ENCODE measurements around the gene CYBB.

Gene CYBB

GRCh38 chrX:37802028-37802427, 22.2 kb downstream of the CYBB start:
- Mint-ChIP-seq H3K4me1 (ENCODE audit: low read depth) (no peaks in the 10 kb centered on the region), H3K4me3 (no peak overlapping the region), H3K27ac (no peak overlapping the region), H3K27me3 (ENCODE audit: low read depth) (peaks cover 3% of the 10 kb centered on the region), H3K9me3 (no peaks in the 10 kb centered on the region), H3K36me3 (ENCODE audit: low read depth) (no peaks in the 10 kb centered on the region)

DNA sequence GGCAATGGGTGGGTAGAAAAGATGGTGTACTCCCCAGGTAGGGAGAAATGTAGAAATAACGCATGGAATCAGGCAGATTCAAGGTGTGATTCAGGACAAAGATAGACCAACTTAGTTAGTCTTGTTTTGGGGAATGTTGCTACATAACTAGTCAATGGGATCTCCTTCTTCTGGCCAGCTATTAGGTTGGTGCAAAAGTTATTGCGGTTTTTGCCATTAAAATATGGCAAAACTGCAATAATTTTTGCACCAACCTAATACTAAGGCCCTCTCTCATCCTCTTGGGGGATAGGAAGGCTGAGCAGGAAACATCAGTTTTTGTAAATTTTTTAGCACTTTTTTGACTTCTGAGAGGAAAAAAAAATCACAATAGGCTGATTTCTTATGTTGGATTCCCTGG, 23.2 kb downstream of the CYBB start:
- peaks cover 3% of the 10 kb centered on the region for H3K27me3 Mint-ChIP-seq (ENCODE audit: low read depth)
- no peak overlapping the region for H3K27ac Mint-ChIP-seq
- no peak overlapping the region for H3K4me3 Mint-ChIP-seq
- H3K4me1 Mint-ChIP-seq (ENCODE audit: low read depth) = no peaks in the 10 kb centered on the region
- no peaks in the 10 kb centered on the region for H3K9me3 Mint-ChIP-seq
- H3K36me3 Mint-ChIP-seq (ENCODE audit: low read depth) = no peaks in the 10 kb centered on the region

GRCh38 chrX:37809970-37810369, 30.1 kb downstream of the CYBB start:
- Mint-ChIP-seq H3K9me3 (no peaks in the 10 kb centered on the region), H3K27me3 (ENCODE audit: low read depth) (no peaks in the 10 kb centered on the region), H3K4me3 (no peak overlapping the region), H3K4me1 (ENCODE audit: low read depth) (peaks cover 6% of the 10 kb centered on the region), H3K36me3 (ENCODE audit: low read depth) (no peaks in the 10 kb centered on the region), H3K27ac (no peak overlapping the region)

DNA sequence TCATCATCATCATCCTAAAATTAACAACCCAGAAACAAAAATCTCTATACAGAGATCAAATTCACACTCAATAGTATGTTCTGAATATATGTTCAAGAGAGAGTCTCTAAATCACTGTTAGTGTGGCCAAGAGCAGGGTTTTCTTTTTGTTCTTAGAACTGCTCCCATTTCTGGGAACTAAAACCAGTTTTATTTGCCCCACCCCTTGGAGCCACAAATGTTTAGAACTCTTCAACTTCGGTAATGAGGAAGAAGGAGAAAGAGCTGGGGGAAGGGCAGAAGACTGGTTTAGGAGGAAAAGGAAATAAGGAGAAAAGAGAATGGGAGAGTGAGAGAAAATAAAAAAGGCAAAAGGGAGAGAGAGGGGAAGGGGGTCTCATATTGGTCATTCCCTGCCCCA, 32.3 kb downstream of the CYBB start:
- no peaks in the 10 kb centered on the region for H3K27me3 Mint-ChIP-seq (ENCODE audit: low read depth)
- H3K4me3 Mint-ChIP-seq = no peak overlapping the region
- H3K4me1 Mint-ChIP-seq (ENCODE audit: low read depth) = peaks cover 6% of the 10 kb centered on the region
- no peaks in the 10 kb centered on the region for H3K36me3 Mint-ChIP-seq (ENCODE audit: low read depth)
- no peak overlapping the region for H3K27ac Mint-ChIP-seq
- H3K9me3 Mint-ChIP-seq = no peaks in the 10 kb centered on the region

DNA sequence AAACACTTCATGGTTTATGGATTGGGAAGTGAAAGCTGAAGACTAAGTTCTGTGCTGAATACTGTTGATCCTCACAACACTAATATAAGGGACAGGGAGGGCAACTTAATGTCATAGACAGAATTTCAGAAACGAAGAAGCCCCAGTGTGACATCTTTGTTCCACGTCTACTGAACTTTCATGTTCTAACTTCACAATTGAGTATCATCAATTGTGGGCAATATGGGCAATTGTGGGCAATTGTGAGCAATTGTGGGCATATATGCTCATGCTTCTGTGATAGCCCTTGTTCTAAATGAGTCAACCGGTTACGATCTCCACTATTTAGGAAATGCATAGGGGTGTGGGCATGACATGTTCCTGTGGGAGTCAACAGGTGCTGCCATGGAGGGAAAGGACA, 33.7 kb downstream of the CYBB start:
- no peaks in the 10 kb centered on the region for H3K36me3 Mint-ChIP-seq (ENCODE audit: low read depth)
- peaks cover 6% of the 10 kb centered on the region for H3K4me1 Mint-ChIP-seq (ENCODE audit: low read depth)
- H3K27ac Mint-ChIP-seq = no peak overlapping the region
- no peaks in the 10 kb centered on the region for H3K9me3 Mint-ChIP-seq
- no peak overlapping the region for H3K4me3 Mint-ChIP-seq
- no peaks in the 10 kb centered on the region for H3K27me3 Mint-ChIP-seq (ENCODE audit: low read depth)

DNA sequence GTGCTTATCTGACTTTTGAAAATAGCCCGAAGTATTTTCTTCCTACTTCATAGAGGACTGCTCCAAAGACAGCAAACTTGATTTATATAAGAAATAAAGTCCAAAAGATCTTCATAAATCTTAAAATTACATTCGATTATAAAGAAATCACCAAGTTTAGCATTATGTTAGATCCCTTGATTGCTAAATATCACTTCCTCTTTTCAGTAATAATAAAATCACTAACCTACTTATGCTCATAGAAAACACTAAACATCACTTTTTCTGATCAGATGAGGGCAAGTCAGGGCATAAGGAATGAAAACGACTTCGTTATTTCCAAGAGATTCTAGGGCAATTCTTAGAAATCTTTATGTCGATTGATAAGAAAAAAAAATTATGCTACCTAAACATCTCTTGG, 35.5 kb downstream of the CYBB start:
- no peak overlapping the region for H3K27ac Mint-ChIP-seq
- no peak overlapping the region for H3K4me3 Mint-ChIP-seq
- peaks cover 6% of the 10 kb centered on the region for H3K4me1 Mint-ChIP-seq (ENCODE audit: low read depth)
- no peaks in the 10 kb centered on the region for H3K36me3 Mint-ChIP-seq (ENCODE audit: low read depth)
- H3K27me3 Mint-ChIP-seq (ENCODE audit: low read depth) = no peaks in the 10 kb centered on the region
- no peaks in the 10 kb centered on the region for H3K9me3 Mint-ChIP-seq

- H3K9me3 Mint-ChIP-seq = no peaks in the 10 kb centered on the region
- H3K27ac Mint-ChIP-seq = no peak overlapping the region
- no peaks in the 10 kb centered on the region for H3K36me3 Mint-ChIP-seq (ENCODE audit: low read depth)
- no peak overlapping the region for H3K4me3 Mint-ChIP-seq
- H3K4me1 Mint-ChIP-seq (ENCODE audit: low read depth) = peaks cover 6% of the 10 kb centered on the region
- H3K27me3 Mint-ChIP-seq (ENCODE audit: low read depth) = no peaks in the 10 kb centered on the region
Measured at GRCh38 chrX:37816766-37817165, 36.9 kb downstream of the CYBB start.

DNA sequence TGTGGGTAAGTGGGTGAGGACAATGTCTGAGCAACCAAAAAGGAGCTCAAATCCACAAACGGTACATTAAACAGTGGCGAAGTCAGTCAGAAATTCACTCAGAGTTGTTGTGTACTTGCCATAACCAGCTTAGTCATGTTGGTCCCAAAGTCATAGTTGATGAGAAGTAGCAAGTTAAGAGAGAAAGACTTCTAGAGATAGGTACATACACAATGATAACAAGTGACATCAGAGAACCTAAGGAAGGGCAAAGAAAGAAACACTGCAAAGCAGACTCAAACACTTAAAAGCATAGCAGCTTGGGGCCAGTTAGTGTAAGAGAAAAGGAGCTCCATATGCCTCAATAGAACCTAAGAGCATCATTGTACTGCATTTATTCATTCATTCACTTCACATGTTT, 37.3 kb downstream of the CYBB start:
- H3K27me3 Mint-ChIP-seq (ENCODE audit: low read depth) = no peaks in the 10 kb centered on the region
- no peaks in the 10 kb centered on the region for H3K36me3 Mint-ChIP-seq (ENCODE audit: low read depth)
- peaks cover 2% of the 10 kb centered on the region for H3K4me1 Mint-ChIP-seq (ENCODE audit: low read depth)
- H3K4me3 Mint-ChIP-seq = no peak overlapping the region
- H3K27ac Mint-ChIP-seq = no peak overlapping the region
- no peaks in the 10 kb centered on the region for H3K9me3 Mint-ChIP-seq

DNA sequence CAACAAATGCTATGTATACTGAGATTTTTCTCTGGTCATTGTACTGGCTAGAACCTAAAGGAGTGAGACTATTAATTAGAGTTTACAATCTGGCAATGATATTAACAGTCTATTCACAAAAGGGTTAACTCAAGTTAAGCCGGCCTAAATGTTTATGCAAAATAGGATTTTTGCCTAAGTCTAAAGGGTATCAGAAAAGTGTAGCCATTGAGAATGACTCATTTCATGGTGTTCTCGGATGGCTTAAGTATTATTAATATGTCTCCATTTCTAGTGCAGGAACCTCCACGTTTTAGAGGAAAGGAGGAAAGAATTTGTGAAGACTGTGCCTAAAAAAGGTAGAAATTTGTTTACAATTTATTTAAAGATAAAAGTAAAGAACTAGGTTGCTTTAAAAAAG, 37.7 kb downstream of the CYBB start:
- H3K36me3 Mint-ChIP-seq (ENCODE audit: low read depth) = no peaks in the 10 kb centered on the region
- H3K4me1 Mint-ChIP-seq (ENCODE audit: low read depth) = peaks cover 1% of the 10 kb centered on the region
- no peak overlapping the region for H3K4me3 Mint-ChIP-seq
- H3K27ac Mint-ChIP-seq = no peak overlapping the region
- no peaks in the 10 kb centered on the region for H3K9me3 Mint-ChIP-seq
- no peaks in the 10 kb centered on the region for H3K27me3 Mint-ChIP-seq (ENCODE audit: low read depth)

- peaks cover 1% of the 10 kb centered on the region for H3K4me1 Mint-ChIP-seq (ENCODE audit: low read depth)
- H3K9me3 Mint-ChIP-seq = no peaks in the 10 kb centered on the region
- no peak overlapping the region for H3K4me3 Mint-ChIP-seq
- no peak overlapping the region for H3K27ac Mint-ChIP-seq
- H3K27me3 Mint-ChIP-seq (ENCODE audit: low read depth) = no peaks in the 10 kb centered on the region
- H3K36me3 Mint-ChIP-seq (ENCODE audit: low read depth) = no peaks in the 10 kb centered on the region
Measured at GRCh38 chrX:37818031-37818430, 38.2 kb downstream of the CYBB start.

GRCh38 chrX:37820646-37821045, 40.8 kb downstream of the CYBB start:
- Mint-ChIP-seq H3K27me3 (ENCODE audit: low read depth) (no peaks in the 10 kb centered on the region), H3K36me3 (ENCODE audit: low read depth) (no peaks in the 10 kb centered on the region), H3K9me3 (no peaks in the 10 kb centered on the region), H3K27ac (no peak overlapping the region), H3K4me3 (no peak overlapping the region), H3K4me1 (ENCODE audit: low read depth) (peaks cover 12% of the 10 kb centered on the region)

DNA sequence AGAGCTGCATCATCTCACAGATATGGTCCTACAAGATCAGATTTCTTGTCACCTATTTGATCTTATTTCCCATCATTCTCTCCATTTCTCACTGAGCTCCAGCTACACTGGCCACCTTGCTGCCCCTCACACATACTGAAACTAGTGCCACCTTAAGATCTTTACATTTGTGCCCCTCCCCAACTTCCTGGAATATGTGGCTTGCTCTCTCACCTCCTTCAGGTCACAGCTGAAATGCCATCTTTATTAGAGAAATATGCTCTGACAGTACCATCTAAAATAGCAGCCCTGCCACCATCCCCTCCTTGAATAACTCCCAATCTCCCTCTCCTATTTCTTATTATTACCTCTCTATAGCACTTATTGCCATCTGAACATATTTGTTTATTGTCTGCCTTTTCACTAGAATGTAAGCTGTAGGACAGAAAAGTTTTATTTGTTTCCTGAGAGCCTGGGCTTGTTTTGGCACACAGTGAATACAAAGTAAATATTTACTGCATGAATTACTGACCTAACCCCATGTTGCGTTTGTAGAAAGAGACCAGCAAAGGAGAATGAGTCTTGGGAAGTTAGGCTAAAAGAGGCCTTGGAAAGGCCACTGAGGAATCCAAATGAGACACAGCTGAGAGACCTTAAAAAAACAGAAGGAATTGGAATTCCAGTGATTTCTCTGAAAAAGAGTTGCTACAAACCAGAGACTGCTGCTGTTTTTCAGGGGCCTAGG, 44.8 kb downstream of the CYBB start:
- Mint-ChIP-seq H3K27ac (no peak overlapping the region), H3K4me3 (no peak overlapping the region), H3K36me3 (ENCODE audit: low read depth) (no peaks in the 10 kb centered on the region)

GRCh38 chrX:37825215-37825842, 45.5 kb downstream of the CYBB start:
- no peaks in the 10 kb centered on the region for H3K27me3 Mint-ChIP-seq (ENCODE audit: low read depth)
- H3K9me3 Mint-ChIP-seq = no peaks in the 10 kb centered on the region
- peaks cover 15% of the 10 kb centered on the region for H3K4me1 Mint-ChIP-seq (ENCODE audit: low read depth)
- H3K4me3 Mint-ChIP-seq = no peak overlapping the region
- H3K36me3 Mint-ChIP-seq (ENCODE audit: low read depth) = no peaks in the 10 kb centered on the region
- no peak overlapping the region for H3K27ac Mint-ChIP-seq

More for the DNA sequence above, 44.8 kb downstream of the CYBB start:
- Mint-ChIP-seq H3K9me3 (no peaks in the 10 kb centered on the region), H3K27me3 (ENCODE audit: low read depth) (no peaks in the 10 kb centered on the region), H3K4me1 (ENCODE audit: low read depth) (peaks cover 14% of the 10 kb centered on the region)

DNA sequence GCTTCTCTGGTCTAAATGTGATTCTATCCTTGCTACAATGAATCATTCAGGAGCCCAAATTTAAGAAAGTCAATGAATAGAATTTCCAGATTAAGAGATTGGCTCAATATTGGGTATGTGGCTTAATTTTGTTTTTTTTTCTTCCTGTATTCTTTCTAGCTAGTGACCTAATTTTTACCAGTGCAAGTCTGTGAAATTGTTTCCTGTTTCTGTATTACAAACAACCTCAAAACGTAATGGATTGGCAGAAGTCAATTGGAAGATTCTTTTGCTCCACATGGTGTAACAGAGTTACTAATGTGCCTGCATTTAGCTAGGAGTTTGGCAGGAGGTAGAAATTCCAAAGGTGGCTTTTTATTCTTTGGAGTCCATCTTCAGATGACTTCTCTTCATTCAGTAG, 49.9 kb downstream of the CYBB start:
- no peaks in the 10 kb centered on the region for H3K36me3 Mint-ChIP-seq (ENCODE audit: low read depth)
- H3K27ac Mint-ChIP-seq = no peak overlapping the region

GRCh38 chrX:37830371-37830770, 50.5 kb downstream of the CYBB start:
- no peaks in the 10 kb centered on the region for H3K27me3 Mint-ChIP-seq (ENCODE audit: low read depth)
- H3K36me3 Mint-ChIP-seq (ENCODE audit: low read depth) = no peaks in the 10 kb centered on the region
- no peak overlapping the region for H3K4me3 Mint-ChIP-seq
- H3K27ac Mint-ChIP-seq = no peak overlapping the region
- H3K9me3 Mint-ChIP-seq = no peaks in the 10 kb centered on the region
- H3K4me1 Mint-ChIP-seq (ENCODE audit: low read depth) = peaks cover 4% of the 10 kb centered on the region

More for the DNA sequence above, 49.9 kb downstream of the CYBB start:
- Mint-ChIP-seq H3K4me3 (no peak overlapping the region), H3K27me3 (ENCODE audit: low read depth) (no peaks in the 10 kb centered on the region), H3K9me3 (no peaks in the 10 kb centered on the region), H3K4me1 (ENCODE audit: low read depth) (peaks cover 10% of the 10 kb centered on the region)
